GM20000 (cell line): ENCODE measurements around the gene DDIT4.
A peak's percentile ranks its signal among the peaks of the same experiment; 100 is the strongest.
"Not testable (repeated sequence)": the region's sequence is repeated elsewhere in the genome, so short reads cannot be mapped to it uniquely, and the experiment has no call there.

Experiments used
- DNase-seq: peaks from one replicate; pipeline ENCODE4 v3.0.0; 2012; ENCODE audit warnings: low spot score
- TF ChIP-seq, protein P1 (sequence below): IDR thresholded peaks from 2 replicates; pipeline ENCODE4 v1.5.1; 2012; ENCODE audit warnings: mild to moderate bottlenecking, control low read depth; ENCODE audit errors: extremely low read depth, missing control alignments

DDIT4 gene

DNA sequence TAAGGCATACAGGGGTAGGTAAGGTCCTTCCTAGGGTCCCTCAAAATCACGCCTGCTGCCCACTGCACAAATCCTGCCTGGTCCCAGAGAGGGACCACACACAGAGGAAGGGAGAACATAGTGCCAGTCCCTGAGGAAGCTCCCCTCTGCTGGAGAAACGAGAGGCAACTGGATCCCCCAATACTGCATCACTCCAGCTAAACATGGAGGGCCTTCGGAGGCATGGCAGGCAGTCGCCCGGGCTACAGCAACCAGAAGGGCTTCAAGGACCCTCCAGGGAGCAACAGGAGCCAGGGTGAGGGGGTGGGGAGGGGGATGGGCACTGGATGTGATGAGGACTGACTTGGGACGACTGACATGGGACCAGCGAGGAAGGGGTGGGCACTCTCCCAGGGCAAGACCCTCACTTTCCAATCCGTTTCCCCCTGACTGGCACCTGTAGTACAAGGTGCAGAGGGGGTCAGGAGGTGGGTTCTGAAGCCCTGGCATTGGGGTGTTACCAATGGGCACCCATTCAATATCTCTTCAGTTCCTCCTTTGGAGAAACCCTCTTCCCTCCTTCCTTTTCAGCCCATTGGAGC is 21.7 kb downstream of the DDIT4 start:
- DNase-seq, result no peak
- TF ChIP-seq, protein P1, sequence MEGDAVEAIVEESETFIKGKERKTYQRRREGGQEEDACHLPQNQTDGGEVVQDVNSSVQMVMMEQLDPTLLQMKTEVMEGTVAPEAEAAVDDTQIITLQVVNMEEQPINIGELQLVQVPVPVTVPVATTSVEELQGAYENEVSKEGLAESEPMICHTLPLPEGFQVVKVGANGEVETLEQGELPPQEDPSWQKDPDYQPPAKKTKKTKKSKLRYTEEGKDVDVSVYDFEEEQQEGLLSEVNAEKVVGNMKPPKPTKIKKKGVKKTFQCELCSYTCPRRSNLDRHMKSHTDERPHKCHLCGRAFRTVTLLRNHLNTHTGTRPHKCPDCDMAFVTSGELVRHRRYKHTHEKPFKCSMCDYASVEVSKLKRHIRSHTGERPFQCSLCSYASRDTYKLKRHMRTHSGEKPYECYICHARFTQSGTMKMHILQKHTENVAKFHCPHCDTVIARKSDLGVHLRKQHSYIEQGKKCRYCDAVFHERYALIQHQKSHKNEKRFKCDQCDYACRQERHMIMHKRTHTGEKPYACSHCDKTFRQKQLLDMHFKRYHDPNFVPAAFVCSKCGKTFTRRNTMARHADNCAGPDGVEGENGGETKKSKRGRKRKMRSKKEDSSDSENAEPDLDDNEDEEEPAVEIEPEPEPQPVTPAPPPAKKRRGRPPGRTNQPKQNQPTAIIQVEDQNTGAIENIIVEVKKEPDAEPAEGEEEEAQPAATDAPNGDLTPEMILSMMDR, result no peak

DNA sequence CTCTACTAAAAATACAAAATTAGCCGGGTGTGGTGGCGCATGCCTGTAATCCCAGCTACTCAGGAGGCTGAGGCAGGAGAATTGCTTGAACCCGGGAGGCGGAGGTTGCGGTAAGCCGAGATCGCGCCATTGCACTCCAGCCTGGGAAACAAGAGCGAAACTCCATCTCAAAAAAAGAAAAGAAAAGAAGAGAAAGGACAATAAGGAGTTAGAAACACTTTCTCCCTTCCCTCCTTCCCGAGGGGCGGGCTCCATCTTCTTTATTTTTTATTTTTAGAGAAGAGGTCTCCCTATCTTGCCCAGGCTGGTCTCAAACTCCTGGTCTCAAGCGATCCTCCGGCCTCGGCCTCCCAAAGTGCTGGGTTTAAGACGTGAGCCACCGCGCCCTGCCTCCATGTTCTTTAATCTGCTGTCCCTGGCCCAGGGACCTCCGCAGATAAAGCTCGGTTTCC is 23.1 kb downstream of the DDIT4 start:
- DNase-seq, result not testable (repeated sequence)

DNA sequence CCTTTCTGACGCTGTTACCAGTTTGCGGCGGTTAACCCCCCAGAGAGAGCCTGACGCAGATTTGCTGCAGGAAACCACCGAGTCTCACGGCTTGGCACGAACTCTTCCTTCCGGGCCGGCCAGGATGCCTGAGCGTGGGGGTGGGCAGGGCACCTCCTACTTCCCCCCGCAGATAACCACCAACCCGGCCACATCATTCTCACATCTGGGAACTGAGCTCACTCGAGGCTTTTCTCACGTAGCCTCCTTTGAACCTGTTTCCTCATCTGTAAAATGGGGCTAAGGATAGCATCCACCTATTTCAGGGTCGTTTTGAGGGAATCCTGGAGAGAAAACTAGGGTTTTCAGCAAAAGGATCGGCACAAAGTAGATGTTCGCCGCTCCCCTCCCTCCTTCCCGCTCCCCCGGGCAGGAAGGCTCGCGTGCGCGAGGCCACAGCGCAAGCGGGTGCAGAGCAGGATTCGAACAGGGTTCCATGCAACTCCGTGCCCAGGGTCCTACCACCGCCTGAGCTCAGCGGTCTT is 23.6 kb downstream of the DDIT4 start:
- DNase-seq, result peak; percentile 86
- TF ChIP-seq, protein P1, result no peak

DNA sequence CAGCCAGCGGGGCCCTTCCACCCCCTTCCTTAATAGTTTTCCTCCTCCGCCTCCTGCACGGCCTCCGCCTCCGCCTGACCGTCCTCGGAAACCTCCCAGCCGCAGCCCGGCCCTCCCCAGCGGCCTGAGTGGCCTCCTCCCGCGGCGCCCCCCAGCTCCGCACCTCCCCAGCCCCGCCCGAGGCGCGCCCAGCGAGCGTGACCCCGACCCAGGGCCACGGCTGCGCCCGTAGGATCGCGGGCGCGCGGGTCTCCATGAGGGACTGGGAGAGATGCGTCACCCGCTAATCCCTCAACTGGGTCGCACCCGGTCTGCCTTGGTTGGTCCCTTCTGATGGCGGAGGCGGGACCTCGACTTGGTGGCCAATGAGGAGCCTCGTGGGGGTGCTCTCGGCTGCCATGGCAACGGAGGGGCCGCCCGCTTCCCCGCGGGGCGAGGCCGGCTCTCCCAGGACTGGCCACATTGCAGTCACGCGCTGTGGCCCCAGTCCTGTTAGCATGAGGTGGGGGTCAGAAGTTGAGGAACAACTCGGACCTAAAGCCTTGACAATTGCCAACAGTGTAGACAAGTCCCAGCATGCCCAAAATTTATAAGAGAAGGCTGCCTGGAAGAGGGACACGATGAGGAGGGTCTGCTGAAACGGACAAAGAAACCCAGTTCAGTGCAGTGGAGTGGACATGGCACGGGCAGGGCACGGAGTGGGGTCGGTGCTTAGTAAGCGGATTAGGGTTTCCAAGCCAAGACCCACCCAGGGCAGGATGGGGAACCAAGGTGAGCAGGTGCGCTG is 24.3 kb downstream of the DDIT4 start:
- peak; percentile 96 for DNase-seq
- TF ChIP-seq, protein P1, result no peak

DNA sequence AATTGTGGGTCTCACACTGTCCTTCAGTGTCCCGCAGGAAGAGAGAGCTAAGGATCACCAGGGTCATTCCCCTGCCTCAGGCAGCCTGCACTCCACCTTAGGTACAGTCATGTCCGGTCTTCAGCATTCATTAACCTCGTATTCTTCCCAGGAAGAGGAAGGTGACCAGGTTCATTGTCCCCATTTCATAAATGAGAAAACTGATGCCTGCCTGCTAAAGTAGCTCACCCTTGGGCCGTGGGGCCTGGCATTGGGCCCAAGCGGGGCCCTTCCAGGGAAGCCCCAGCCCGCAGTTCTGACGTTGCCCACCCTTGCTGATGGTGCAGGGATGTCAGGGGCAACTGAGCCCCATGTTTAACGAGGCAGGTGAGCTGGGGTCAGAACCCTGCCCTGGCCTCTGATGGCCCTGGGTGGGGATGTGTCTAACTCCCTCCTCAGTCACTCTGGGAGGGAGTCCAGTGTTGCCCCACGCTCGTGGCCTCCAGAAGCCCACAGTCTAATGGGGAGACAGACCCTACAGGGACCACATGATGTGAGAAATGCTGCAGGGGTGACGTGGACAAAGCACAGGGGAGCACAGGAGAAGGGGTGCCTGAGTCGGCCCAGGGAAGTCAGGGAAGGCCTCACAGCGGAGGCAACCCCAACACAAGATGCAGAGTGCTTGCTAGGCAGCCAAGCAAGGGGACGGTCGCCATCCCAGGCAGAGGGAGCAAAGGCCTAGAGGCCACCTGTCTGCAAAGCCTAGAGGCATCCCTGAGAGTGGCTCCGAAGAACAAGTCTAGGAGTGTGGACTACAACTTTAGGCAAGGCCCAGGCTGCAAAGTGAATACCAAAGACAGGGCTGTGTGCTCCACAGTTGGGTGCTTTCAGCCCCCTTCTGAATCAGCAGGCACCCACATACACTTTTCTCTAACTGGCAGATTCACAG is 25.1 kb downstream of the DDIT4 start:
- TF ChIP-seq, protein P1, result no peak

DNA sequence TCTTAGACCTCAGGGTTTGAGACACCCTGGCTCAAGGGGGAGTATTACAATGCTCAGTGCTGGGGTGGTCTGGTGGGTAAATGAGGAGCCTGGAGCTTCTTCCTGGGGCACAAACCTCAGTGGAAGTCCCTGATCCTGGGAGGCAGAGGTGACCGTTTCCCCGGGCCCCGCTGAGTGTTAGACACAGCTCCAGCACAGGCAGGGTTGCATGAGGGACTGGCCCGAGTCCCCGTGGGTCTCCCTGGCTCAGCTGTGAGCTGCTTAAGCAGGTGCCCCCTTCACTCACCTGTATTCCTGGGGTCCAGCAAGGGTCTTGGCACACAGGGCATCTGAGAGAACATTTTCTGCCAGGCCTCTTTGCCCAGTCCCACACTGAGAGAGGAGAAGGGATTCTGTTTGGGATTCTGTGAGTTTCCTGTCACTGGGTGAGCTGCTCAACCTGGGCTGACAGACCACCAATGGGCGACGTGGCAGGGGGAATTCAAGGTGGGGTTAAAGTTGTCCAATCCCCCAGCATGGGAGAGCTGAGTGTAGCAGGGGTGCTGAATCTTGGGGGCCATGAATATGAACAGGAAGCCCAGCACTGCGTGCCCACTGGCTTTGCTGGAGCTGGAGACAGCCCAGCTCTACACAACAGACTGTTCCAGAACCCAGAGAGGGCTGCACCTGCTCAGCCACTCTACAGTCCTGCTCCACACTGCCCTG is 29.9 kb downstream of the DDIT4 start:
- DNase-seq, result no peak
- TF ChIP-seq, protein P1, result no peak

More for the DNA sequence above, 25.1 kb downstream of the DDIT4 start:
- DNase-seq, result no peak

DNA sequence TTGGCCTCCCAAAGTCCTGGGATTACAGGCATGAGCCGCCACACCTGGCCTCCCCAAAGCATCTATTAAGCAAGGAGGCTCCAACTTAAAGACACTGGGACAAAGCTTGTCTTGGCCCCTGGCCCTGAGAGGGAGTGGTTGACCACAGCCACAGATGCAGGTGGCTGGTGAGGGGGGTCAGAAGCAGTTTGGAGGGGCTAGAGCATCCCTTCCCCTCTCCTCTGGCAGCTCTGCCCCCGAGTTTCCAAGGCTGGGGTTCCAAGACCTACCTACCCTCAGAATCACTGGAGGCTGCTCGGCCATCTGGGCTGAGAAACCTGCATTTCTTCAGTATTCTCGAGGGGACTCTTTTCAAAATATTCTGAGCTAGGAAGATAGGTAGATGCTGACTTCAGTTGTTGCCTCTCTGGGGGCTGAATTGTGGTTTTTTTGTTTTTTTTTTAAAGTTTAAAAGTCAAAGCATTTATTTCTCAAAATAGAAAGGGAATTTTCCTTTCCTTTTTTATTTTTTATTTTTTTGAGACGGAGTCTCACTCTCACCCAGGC is 32.6 kb downstream of the DDIT4 start:
- TF ChIP-seq, protein P1, result no peak
- DNase-seq, result no peak

DNA sequence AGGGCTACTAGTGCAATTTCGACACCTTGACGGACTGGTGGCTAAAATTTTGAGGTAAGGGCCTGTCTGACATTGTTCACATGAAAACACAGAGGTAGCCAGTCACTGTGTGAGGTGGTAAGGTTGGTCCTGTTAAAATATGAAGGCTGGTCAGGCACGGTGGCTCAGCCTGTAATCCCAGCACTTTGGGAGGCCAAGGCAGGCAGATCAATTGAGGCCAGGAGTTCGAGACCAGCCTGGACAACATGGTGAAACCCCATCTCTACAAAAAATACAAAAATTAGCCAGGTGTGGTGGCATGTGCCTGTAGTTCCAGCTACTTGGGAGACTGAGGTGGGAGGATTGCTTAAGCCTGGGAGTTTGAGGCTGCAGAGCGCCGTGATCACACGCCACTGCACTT is 34.0 kb downstream of the DDIT4 start:
- not testable (repeated sequence) for DNase-seq
